Measurements from ENCODE around the gene PSORS1C1.

Gene PSORS1C1

DNA sequence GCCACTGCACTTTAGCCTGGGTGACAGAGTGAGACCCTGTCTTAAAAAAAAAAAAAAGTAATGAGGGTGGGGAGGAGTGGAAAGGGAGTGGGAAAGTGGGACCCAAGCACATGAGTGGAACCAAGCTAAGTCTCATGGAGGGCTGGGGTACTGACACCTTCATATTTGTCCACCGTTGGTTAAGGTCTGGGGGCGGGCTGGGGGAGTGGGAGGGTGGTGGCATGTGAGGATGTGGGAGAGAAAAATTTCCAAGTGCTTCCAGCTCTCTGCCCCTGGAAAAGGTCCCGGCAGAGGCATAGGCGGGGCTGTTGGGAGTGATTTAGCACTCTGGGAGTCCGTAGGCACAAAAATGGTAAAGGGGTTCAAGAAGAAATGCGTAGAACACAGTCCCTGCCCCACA, 18.2 kb downstream of the PSORS1C1 start:
- TF ChIP-seq CTCF (IDR thresholded peaks at IDR 0.05; ENCODE audit: control insufficient read depth, extremely low read depth, insufficient read depth) = no peak
- DNase-seq (ENCODE audit: low read depth) = no peak
- H3K4me3 ChIP-seq (ENCODE audit: low read depth, low read length) = no peak overlapping the region

DNA sequence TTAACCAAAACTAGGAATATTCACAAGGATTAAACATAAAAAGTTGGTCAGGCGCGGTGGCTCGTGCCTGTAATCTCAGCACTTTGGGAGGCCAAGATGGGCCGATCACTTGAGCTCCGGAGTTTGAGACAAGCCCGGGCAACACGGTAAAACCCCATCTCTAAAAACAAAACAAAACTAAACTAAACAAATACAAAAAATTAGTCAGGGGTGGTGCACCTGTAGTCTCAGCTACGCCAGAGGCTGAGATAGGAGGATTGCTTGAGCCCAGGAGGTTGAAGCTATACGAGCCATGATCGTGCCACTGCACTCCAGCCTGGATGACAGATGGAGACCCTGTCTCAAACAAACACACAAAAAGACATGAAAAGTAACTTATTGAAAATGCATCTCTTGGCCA, 21.1 kb downstream of the PSORS1C1 start:
- no peak for DNase-seq (ENCODE audit: low read depth)
- no peak overlapping the region for H3K4me3 ChIP-seq (ENCODE audit: low read depth, low read length)
- no peak for TF ChIP-seq CTCF (IDR thresholded peaks at IDR 0.05; ENCODE audit: control insufficient read depth, extremely low read depth, insufficient read depth)

GRCh38 chr6:31138982-31139381, 24.4 kb downstream of the PSORS1C1 start, which contains the start of gene PSORS1C2:
TSS of gene PSORS1C2 (minus strand) at chr6:31139066. CDS start at chr6:31139026, 40 bp downstream.
- no peak for DNase-seq (ENCODE audit: low read depth)
- no peak for TF ChIP-seq CTCF (IDR thresholded peaks at IDR 0.05; ENCODE audit: control insufficient read depth, extremely low read depth, insufficient read depth)
- no peak within 1 kb of the TSS for H3K4me3 ChIP-seq (ENCODE audit: low read depth, low read length)

GRCh38 chr6:31139599-31139998, 25.0 kb downstream of the PSORS1C1 start:
- no peak overlapping the region for H3K4me3 ChIP-seq (ENCODE audit: low read depth, low read length)
- DNase-seq (ENCODE audit: low read depth) = no peak
- no peak for TF ChIP-seq CTCF (IDR thresholded peaks at IDR 0.05; ENCODE audit: control insufficient read depth, extremely low read depth, insufficient read depth)

GRCh38 chr6:31140643-31141042, 26.0 kb downstream of the PSORS1C1 start:
- no peak for DNase-seq (ENCODE audit: low read depth)
- no peak for TF ChIP-seq CTCF (IDR thresholded peaks at IDR 0.05; ENCODE audit: control insufficient read depth, extremely low read depth, insufficient read depth)
- H3K4me3 ChIP-seq (ENCODE audit: low read depth, low read length) = no peak overlapping the region

DNA sequence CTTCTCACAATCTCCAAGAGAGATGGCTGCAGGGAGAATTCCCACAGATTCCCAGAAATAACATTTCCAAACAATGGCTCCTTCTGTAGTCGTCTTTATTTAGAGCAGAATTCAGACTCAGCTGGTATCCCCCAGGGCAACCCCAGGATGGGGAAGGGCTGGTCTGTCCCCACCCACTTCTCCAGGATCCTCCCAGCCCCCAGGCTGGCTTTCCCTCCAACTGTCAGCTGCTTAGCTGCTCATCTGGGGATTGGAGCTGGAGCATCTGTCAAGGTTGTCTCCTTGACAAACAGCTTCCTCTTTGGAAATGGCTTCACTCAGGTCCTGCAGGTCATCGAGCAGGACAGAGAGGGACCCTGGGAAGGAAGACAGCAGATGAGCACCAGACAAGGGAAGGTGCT, 27.8 kb downstream of the PSORS1C1 start:
- DNase-seq (ENCODE audit: low read depth) = no peak
- no peak overlapping the region for H3K4me3 ChIP-seq (ENCODE audit: low read depth, low read length)
- no peak for TF ChIP-seq CTCF (IDR thresholded peaks at IDR 0.05; ENCODE audit: control insufficient read depth, extremely low read depth, insufficient read depth)

DNA sequence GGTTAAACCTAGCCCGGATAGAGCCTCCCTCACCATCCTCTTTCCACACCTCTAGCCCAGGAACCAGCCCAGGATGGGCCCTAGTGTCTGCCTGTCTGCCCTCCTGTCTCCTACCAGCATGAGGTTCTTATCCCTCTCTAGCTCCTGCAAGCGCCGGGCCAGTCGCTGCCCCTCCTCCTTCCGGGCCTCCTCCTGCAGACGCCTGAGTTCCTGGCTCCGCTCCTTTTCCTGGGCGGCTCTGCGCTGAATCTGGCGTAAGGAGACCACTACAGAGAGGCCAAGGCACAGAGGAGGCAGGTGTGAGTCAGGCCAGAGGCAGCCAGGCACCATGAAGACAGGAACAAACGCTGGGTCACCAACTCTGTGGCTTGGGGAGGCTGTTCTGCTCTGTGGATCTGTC, 28.5 kb downstream of the PSORS1C1 start:
- no peak for DNase-seq (ENCODE audit: low read depth)
- TF ChIP-seq CTCF (IDR thresholded peaks at IDR 0.05; ENCODE audit: control insufficient read depth, extremely low read depth, insufficient read depth) = no peak
- H3K4me3 ChIP-seq (ENCODE audit: low read depth, low read length) = no peak overlapping the region

Data from LNCaP clone FGC (cell line).